HG02970 (cell line): ENCODE results near the gene TBX1.
"Not testable (repeated sequence)": the region's sequence is repeated elsewhere in the genome, so short reads cannot be mapped to it uniquely, and the experiment has no call there.

Experiments used
- ATAC-seq: cut with Tn5 transposase; IDR thresholded peaks from one replicate; pipeline ENCODE4 v1.9.1; 2021; ENCODE audit warnings: mild to moderate bottlenecking, moderate library complexity, moderate number of reproducible peaks; ENCODE audit not compliant: unreplicated experiment, low FRiP score

The TBX1 gene

GRCh38 chr22:19776433-19777031, 16.0 kb downstream of the TBX1 start:
- ATAC-seq, result no peak

GRCh38 chr22:19777192-19777591, 16.6 kb downstream of the TBX1 start:
- not testable (repeated sequence) for ATAC-seq

DNA sequence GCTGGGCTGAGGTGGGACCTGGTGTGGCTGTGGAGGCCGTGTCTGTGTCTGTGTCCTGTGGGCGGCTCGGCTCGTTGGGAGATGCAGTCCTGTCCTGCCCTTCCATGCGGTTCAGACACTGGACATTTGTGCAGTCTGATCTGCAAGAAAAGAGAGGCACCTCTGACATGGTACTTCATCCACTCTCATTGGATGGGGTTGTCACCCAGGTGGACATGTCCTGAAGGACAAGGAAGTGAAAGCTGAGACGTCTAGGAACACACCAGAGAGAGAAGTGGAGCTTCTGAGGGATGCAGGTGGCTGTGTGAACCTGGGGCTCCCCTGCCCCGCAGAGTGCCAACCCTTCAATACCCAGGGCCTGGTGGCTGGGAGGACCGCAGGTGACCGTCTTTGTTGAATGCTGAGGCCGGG, 18.4 kb downstream of the TBX1 start:
- no peak for ATAC-seq

DNA sequence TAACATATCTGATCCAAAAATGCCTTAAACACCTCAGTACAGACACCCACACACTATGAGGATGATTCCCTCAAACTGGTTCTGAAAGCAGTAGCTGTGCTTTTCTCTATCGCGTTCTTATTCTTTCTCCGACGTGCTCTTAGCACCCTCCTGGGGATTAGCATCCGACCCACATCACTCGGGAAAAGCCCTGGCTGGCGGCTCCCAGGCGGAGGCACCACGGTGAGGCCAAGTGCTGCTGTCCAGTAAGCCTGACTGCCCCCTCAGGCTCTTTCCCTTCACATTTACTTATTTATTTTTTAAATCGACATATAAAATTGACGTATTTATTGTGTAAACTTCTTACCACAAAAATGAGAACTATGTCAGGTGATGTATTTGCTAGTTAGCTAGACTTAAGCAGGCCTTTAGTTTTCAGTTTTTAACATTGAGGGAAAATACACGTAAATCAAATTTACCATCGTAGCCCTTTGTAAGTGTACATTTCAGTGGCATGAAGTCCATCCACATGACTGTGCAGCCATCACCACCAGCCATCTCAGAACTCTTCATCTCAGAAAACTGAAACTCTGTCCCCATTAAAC, 19.2 kb downstream of the TBX1 start:
- ATAC-seq, result no peak

DNA sequence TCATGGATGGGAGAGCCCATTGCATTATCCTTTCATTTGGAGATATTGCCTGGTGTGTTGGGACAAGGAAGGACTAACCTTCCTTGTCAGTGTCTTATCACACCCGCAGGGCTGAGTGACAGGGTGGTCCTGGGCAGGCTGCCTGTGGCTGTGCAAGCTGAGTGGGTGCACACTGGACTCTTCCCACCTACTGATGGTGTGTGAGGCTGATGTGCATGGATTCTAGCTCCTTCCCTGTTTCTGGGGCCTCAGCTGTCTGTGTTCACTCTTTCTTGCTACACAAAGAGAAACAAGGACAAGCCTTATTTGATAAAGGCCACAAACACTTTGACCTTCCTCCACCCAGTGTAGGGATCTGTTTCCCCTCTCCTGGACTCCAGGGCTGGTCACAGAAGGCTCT, 22.0 kb downstream of the TBX1 start:
- no peak for ATAC-seq

DNA sequence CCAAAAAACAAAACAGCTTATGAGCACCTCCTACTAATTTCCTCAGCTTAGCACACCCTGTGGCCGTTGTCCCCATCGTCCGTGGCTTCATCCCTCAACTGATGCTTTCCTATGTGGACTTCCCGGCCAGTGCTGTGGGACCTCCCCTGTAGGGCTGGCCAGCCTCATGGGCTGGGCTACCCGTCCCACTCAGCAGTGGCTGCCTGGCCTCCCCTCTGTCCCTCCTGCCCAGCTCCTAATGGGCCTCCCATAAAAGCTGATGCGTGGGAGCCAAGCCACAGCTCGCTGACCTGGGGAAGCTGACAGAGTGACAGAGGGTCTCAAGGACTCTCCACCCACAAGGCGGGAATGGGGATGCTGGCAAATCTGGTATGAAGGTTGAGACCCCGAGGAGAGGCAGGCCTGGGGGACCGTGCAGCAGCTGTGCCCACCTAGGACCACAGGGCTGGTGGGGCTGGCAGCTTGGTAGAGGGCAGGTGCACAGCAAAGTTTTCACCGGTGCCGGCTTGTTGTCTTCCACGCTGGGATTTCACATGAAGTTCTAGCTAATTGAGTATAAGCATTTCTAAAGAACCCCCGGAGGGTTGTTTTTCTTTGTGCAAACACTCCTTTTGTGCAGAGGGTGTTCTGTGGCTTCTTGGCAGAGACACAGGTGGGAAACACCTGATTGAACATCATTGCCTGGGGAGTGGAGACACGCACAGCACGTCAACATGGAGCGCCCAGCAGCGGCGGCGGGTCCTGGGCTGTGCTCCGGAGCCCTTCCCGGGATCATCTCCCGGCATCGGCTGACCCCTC, 23.2 kb downstream of the TBX1 start:
- no peak for ATAC-seq

DNA sequence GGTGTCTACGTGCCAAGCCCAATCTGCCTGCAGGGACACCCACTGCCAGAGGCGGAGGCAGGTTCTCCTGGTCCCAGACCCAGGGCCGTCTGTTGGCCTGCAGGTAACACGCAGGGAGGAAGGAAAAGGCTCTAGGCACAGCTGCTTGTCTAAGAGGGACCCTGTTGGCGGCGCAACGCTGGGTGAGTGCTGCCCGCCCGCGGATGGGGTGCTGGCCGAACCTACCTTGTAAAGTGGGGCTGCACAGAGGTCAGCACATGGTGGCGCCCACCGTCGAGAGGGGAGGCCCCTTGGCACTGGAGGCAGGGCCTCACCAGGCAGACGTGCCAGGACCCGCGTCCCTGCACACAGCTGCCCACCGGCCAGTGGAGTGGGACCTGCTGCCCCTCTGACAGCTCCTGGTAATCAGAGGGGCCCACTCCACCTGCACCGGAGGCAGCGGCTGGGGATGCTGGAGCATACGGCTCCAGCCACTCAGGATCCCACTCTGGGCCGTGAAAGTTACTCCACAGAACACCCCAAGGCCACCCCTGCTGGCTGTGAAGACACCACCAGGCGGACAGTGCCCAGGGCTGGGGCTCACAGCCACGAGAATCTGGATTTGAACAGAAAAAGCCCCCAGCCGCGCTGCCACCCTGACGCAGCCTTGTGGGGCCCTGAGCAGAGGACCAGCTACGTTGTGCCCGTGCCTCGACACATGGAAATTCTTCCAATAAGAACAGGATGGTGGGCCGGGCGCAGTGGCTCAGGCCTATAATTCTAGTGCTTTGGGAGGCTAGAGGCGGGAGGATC, 24.0 kb downstream of the TBX1 start:
- no peak for ATAC-seq

DNA sequence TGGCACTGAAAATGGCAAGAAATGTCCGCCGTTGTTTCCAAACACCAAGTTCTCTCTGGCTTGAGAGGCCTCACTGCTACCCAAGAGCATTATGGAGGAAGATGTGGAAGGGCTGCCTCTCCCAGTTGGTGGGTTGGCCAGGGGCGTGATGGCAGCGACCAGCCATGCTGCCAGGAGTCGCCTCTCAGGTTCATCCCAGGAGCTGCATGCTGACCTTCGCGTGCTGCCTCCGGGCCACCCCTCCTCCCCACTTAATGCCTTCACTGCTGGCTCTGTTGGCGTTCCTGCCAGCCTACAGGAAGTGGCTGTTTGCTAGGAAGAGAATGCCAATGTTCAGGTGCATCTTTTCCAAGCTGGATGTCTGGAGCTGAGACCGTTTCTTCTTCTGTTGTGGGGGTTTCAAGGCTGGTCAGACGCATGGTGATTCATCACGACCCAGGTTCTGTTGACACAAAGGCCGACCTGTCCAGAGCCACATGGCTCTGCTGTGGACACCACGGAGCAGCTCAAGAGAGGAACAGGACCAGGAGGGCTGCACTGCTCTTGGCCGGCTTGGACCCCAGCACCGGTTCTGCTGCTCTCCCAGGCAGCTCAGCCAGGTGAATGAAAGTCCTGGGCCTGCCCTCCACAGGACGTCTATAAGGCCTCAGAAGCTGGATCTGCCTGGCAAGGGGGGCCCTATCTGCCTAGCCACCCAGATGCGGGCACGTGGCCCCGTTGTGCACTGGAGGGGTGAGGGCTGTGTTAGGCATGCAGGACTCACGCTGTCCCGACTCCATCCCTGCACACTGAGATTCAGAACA, 25.1 kb downstream of the TBX1 start:
- no peak for ATAC-seq

DNA sequence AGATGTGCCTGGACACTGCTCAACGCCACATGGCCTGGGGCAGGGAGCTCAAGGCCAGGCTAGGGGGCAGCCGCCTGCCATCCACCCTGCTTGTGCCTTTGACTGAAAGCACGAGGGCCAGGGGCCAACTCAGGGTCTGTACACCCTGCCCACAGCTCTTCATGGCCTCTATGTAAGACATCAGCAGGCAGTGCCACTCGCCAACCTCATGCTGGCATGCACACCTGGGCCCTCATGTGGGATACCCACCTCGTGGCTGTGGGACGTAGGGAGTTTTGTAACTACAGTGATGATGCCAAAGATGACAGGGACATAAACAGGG, 25.6 kb downstream of the TBX1 start:
- ATAC-seq, result no peak

- ATAC-seq, result no peak
Measured at GRCh38 chr22:19786959-19787848, 26.6 kb downstream of the TBX1 start.

- no peak for ATAC-seq
Measured at GRCh38 chr22:19787849-19788141, 27.2 kb downstream of the TBX1 start.

DNA sequence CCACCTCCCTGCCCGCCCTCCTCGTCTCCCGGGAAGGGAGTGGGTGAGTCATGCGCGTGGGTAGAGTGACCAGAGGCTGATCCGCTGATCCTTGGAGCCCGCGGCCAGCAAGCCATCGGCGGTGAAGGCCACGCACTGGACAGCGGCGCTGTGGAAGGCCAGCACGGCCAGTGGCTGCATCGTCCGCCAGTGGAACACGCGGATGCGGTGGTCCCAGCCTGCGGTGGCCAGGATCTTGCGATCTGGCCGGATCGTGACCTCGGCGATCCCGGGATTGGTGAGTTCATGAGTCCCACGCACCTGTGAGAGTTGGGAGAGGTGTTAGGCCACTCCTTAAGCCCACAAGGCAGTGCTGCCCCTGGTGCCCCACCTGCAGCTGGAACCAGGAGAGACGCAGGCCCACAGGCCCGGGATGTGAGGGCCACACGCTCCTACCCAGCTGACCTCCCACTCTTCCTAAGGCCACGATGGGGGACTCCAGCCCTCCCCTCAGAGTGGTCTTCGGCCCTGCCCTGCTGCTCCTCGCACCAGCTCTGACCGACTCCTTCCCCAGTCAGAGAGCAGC, 28.2 kb downstream of the TBX1 start:
- no peak for ATAC-seq

DNA sequence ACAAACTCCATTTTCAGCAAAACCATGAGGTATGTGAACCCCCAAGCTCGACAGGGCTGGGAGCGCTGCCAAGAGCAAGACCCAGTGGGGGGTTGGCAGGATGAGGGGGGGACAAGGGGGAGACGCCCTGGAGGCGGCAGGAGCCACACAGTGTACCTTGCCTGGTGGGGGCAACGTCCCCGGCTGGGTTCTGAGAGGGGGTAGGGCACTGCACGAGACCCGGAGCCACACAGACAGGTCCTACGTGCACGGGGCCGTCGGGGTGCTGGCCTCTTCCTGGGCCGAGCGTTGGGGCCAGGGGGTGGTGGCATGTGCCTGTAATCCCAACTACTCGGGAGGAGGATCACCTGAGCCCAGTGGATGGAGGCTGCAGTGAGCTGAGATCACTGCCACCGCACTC, 28.8 kb downstream of the TBX1 start:
- no peak for ATAC-seq

GRCh38 chr22:19789828-19790227, 29.2 kb downstream of the TBX1 start:
- no peak for ATAC-seq

DNA sequence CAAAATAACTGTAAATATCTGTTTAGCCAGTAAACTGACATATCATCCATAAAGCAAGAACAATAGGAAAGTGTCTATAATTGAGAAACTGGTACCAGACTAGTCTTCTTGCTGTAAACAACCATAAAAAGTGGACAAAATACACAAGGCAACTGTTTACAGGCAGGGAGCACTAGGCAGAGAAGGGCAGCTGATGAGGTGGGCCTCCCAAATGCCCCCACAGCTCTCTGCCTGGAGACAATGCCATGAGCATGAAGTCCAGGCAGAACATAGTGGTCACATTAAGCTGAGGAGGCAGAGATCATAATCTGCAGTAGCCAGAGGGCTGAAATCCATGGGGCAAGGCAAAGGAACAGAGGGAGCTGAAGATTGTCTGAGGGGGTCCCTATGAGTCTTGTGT, 30.7 kb downstream of the TBX1 start:
- no peak for ATAC-seq

GRCh38 chr22:19791894-19792293, 31.3 kb downstream of the TBX1 start:
- ATAC-seq, result no peak

- not testable (repeated sequence) for ATAC-seq
Measured at GRCh38 chr22:19792383-19792896, 31.9 kb downstream of the TBX1 start.

- ATAC-seq, result no peak
Measured at GRCh38 chr22:19793161-19793560, 32.6 kb downstream of the TBX1 start.

- ATAC-seq, result no peak
Measured at GRCh38 chr22:19793661-19794310, 33.2 kb downstream of the TBX1 start.
